Tibial artery (tissue), 4 donors: ENCODE results near the gene TMEM114.

ENCODE experiments used
- DNase-seq, 2 donors: peaks; one replicate each; pipeline ENCODE4 v3.0.0-alpha.2; 2019
- H3K27ac ChIP-seq, 2 donors: fragments of 200-600 bp; sonication (generic) in 1 of 2; 1 replicate in 1 of 2; 2 replicates in 1 of 2; pipeline ENCODE4 v1.5.1; 2018 to 2019; ENCODE audit warnings: mild to moderate bottlenecking in 1 of 2
- H3K27me3 ChIP-seq, 2 donors: fragments of 200-600 bp; sonication (generic) in 1 of 2; one replicate each; pipeline versions ENCODE4 v1.5.1 to v1.6.0; 2016 to 2019
- H3K36me3 ChIP-seq, 3 donors: fragments of 200-600 bp; sonication (generic) in 2 of 3; one replicate each; pipeline ENCODE4 v1.5.1; 2016 to 2019; ENCODE audit warnings: mild to moderate bottlenecking in 2 of 3
- H3K4me1 ChIP-seq, 4 donors: fragments of 200-600 bp; sonication (generic) in 2 of 4; 1 replicate in 3 of 4; 2 replicates in 1 of 4; pipeline ENCODE4 v1.5.1; 2016 to 2019
- H3K4me3 ChIP-seq, 2 donors: fragments of 200-600 bp; sonication (generic) in 1 of 2; 1 replicate in 1 of 2; 2 replicates in 1 of 2; pipeline ENCODE4 v1.5.1; 2018 to 2019; ENCODE audit warnings: mild to moderate bottlenecking in 2 of 2
- H3K9me3 ChIP-seq, 3 donors: fragments of 200-600 bp; sonication (generic) in 1 of 3; one replicate each; pipeline ENCODE4 v1.5.1; 2016 to 2019
- CTCF ChIP-seq, 2 experiments: fragments of 200-600 bp in 1 of 2; fragments of 450-650 bp in 1 of 2; IDR thresholded peaks; one replicate each; pipeline ENCODE4 v1.5.1; 2017 to 2019; ENCODE audit warnings: antibody characterized with exemption in 2 of 2, mild to moderate bottlenecking in 1 of 2, moderate library complexity in 1 of 2
- intact Hi-C: fragments of 100-400 bp; cut with DNase I; formaldehyde crosslinking; loops from one replicate; pipeline ENCODE4 v1.15.0; 2023; ENCODE audit warnings: low total_unique reads

Gene TMEM114

DNA sequence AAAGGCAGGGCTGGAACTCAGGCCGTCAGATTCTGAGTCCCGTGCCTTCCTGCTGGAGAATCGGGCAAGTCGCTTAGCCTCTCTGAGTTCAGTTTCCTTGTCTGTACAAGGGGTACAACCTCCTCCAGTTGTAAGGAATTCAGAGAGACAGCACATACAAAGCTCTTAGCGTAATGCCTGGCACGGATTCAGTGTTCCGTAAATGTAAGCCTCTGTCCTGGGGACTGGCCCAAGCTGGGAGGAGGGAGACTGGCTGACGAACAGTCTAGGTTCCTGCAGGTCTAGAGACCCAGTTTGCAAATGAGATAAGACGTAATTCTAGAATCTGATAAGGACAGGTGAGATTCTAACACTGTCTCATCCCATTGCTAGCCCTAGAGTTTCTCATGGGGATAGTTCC lies 41.1 kb upstream of the TMEM114 start:
- H3K4me1 ChIP-seq = no peaks in the 10 kb centered on the region
- H3K36me3 ChIP-seq = peaks cover 62 to 96% (median 90%) of the 10 kb centered on the region in 3 donors
- H3K4me3 ChIP-seq = no peak overlapping the region
- no peak for DNase-seq
- no peaks in the 10 kb centered on the region for H3K9me3 ChIP-seq
- no peak overlapping the region for H3K27ac ChIP-seq
- no peak for TF ChIP-seq CTCF (IDR thresholded peaks at IDR 0.05)
- H3K27me3 ChIP-seq = no peaks in the 10 kb centered on the region
- intact Hi-C loops = no loop called here

DNA sequence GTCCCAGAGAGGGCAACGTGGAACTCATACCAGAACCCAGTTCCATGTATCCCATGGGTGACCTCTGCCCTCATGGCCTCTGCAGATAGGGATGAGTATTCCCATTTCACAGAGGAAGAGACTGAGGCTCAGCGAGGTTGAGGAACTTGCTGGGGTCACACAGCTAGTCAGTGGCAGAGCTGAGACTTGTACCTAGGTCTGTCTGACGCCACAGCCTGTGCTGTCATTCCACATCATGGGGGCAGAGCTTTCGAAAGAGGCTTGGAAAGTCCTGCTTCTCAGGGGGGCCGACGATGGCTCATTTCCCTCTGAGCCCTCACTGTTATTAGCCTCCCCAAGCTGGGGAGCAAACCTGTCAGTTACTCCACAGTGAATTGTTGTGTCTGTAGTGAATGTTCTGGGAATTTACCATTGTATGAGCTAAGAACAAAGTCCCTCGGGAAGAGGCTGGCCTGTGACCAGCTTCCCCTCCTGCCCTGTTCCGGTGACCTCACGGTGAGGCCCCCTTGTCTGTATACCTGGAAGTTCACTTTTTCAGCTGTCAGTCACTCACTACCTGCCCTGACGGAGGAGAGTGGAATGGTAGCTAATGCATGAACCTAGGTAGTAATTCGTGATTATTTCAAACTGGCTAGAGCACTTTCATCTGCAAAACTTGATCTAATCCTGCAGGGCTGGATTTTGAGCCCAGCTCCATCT lies 40.1 kb upstream of the TMEM114 start:
- Histone ChIP-seq H3K4me3 (no peak overlapping the region), H3K4me1 (no peaks in the 10 kb centered on the region), H3K27ac (no peak overlapping the region), H3K36me3 (peaks cover 63 to 98% (median 90%) of the 10 kb centered on the region in 3 donors), H3K9me3 (no peaks in the 10 kb centered on the region), H3K27me3 (no peaks in the 10 kb centered on the region)
- intact Hi-C loops = no loop called here
- no peak for DNase-seq
- TF ChIP-seq CTCF (IDR thresholded peaks at IDR 0.05) = no peak

DNA sequence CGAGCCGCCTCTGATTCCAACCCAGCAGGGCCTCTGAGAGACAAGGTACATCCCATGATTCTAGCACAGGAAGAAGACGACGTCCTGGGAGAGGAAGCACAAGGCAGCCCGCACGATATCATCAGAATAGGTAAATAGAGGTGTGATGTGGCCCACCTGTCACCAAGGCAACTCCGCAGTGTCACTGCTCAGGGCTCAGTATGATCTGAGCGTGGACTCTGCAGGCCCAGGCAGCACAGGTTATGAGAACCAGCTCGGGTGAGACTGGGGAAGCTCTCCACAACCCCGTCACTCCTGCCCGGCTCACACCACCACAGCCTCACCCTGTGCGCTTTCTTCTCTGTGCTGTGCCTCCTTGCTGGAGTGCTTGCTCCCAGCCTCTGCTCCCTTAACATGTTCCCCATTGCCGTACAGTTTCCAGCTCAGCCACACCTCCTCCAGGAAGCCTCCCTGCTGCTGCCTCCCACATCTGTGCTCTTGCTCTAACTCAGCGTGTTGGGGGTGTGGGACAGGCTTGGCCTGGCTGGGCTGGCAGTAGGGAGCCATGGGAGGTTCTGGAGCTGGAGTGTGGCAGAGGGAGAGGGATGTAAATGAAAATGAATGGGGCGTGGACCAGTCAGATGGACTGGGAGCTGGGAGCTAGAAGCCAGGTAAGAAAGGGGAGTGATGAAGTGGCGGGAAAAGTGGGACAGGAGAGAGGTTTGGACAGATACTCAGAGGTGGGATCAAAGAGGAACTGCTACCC lies 38.8 kb upstream of the TMEM114 start:
- no peak overlapping the region for H3K27ac ChIP-seq
- no peak for TF ChIP-seq CTCF (IDR thresholded peaks at IDR 0.05)
- DNase-seq = no peak
- H3K4me3 ChIP-seq = no peak overlapping the region
- peaks cover 54 to 91% (median 82%) of the 10 kb centered on the region in 3 donors for H3K36me3 ChIP-seq
- no peaks in the 10 kb centered on the region for H3K27me3 ChIP-seq
- intact Hi-C loops = no loop called here
- H3K9me3 ChIP-seq = no peaks in the 10 kb centered on the region
- H3K4me1 ChIP-seq = no peaks in the 10 kb centered on the region

- H3K36me3 ChIP-seq = peaks cover 54 to 78% (median 66%) of the 10 kb centered on the region in 3 donors
- H3K9me3 ChIP-seq = no peaks in the 10 kb centered on the region
- peaks cover 0 to 15% (median 8%) of the 10 kb centered on the region in 4 donors for H3K4me1 ChIP-seq
- DNase-seq = no peak
- intact Hi-C loops = no loop called here
- no peak overlapping the region for H3K27ac ChIP-seq
- no peak for TF ChIP-seq CTCF (IDR thresholded peaks at IDR 0.05)
- H3K27me3 ChIP-seq = no peaks in the 10 kb centered on the region
- H3K4me3 ChIP-seq = no peak overlapping the region
These were observed 37.1 kb upstream of the TMEM114 start for GRCh38 chr16:8627456-8627855.

DNA sequence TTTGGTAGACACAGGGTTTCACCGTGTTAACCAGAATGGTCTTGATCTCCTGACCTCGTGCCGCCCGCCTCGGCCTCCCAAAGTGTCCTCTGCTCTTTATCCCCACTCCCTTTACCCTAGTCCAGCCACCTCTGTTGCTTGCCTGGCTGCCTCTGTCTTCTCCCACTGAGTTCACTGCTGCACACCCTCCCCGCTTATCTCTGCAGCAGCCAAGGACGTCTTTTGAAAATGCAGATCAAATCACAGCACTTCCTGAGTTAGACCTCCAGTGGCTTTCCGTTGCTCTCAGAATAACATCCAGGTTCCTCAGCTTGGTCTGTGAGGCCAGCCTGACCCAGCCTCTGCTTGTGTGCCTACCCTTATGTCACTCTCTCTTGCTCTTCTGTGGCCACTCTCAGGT lies 36.6 kb upstream of the TMEM114 start:
- H3K36me3 ChIP-seq = peaks cover 54 to 73% (median 61%) of the 10 kb centered on the region in 3 donors

More for the DNA sequence above, 36.6 kb upstream of the TMEM114 start:
- Histone ChIP-seq H3K9me3 (no peaks in the 10 kb centered on the region), H3K27me3 (no peaks in the 10 kb centered on the region), H3K27ac (no peak overlapping the region), H3K4me3 (no peak overlapping the region), H3K4me1 (peaks cover 0 to 19% (median 11%) of the 10 kb centered on the region in 4 donors)
- no peak for DNase-seq
- TF ChIP-seq CTCF (IDR thresholded peaks at IDR 0.05) = no peak
- intact Hi-C loops = no loop called here
